Peyer's patch (tissue), 4 donors: ENCODE results near the gene SYT14. TPM values are rescaled to one million over a fixed set of nuclear protein-coding genes. Genes with fewer than 3 reads are reported as not detected.

ENCODE experiments used
- DNase-seq, 3 donors: peaks; one replicate each; pipeline ENCODE4 v3.0.0-alpha.2; 2017 to 2019
- H3K27ac ChIP-seq, 4 donors: fragments of 200-600 bp; sonication (generic); one replicate each; pipeline ENCODE4 v1.5.1; 2016 to 2019
- H3K27me3 ChIP-seq, 2 donors: fragments of 200-600 bp; sonication (generic); one replicate each; pipeline ENCODE4 v1.5.1; 2019
- H3K36me3 ChIP-seq, 3 donors: fragments of 200-600 bp; sonication (generic); one replicate each; pipeline ENCODE4 v1.5.1; 2016 to 2019
- H3K4me1 ChIP-seq, 4 donors: fragments of 200-600 bp; sonication (generic); one replicate each; pipeline ENCODE4 v1.5.1; 2016 to 2019
- H3K4me3 ChIP-seq, 4 donors: fragments of 200-600 bp; sonication (generic); 1 replicate in 3 of 4; 2 replicates in 1 of 4; pipeline ENCODE4 v1.5.1; 2016 to 2019; ENCODE audit warnings: mild to moderate bottlenecking in 1 of 4
- H3K9me3 ChIP-seq, 4 donors: fragments of 200-600 bp; sonication (generic); one replicate each; pipeline ENCODE4 v1.5.1; 2016 to 2019; ENCODE audit warnings: mild to moderate bottlenecking in 1 of 4
- POLR2A ChIP-seq, 2 donors: fragments of 450-650 bp; IDR thresholded peaks; one replicate each; pipeline ENCODE4 v1.5.1; 2017; ENCODE audit warnings: antibody characterized with exemption in 2 of 2, mild to moderate bottlenecking in 2 of 2, moderate library complexity in 2 of 2
- total RNA-seq, 4 donors: library from RNA; depleted of rRNA; stranded (reverse); fragments of >200 nt; gene quantifications; one replicate each; pipeline ENCODE4 v1.1.0, GENCODE V29; 2016
- TF ChIP-seq, protein P1 (sequence below), 6 experiments: fragments of 450-650 bp in 4 of 6; fragments of 200-600 bp in 2 of 6; sonication (generic) in 1 of 6; IDR thresholded peaks; one replicate each; pipeline ENCODE4 v1.5.1; 2017 to 2019; ENCODE audit warnings: antibody characterized with exemption in 6 of 6, mild to moderate bottlenecking in 3 of 6, moderate library complexity in 1 of 6

The SYT14 gene
- total RNA-seq, 4 donors from 2014 or later, result 0.27 to 0.83 TPM; not detected in 2

GRCh38 chr1:210132582-210132981, 194.6 kb downstream of the SYT14 start:
- Histone ChIP-seq H3K9me3 (no peaks in the 10 kb centered on the region), H3K27ac (no peak overlapping the region), H3K36me3 (no peaks in the 10 kb centered on the region), H3K27me3 (no peaks in the 10 kb centered on the region), H3K4me3 (no peak overlapping the region), H3K4me1 (no peaks in the 10 kb centered on the region)
- DNase-seq, result no peak
- no peak for TF ChIP-seq POLR2A (IDR thresholded peaks at IDR 0.05)
- TF ChIP-seq, protein P1, sequence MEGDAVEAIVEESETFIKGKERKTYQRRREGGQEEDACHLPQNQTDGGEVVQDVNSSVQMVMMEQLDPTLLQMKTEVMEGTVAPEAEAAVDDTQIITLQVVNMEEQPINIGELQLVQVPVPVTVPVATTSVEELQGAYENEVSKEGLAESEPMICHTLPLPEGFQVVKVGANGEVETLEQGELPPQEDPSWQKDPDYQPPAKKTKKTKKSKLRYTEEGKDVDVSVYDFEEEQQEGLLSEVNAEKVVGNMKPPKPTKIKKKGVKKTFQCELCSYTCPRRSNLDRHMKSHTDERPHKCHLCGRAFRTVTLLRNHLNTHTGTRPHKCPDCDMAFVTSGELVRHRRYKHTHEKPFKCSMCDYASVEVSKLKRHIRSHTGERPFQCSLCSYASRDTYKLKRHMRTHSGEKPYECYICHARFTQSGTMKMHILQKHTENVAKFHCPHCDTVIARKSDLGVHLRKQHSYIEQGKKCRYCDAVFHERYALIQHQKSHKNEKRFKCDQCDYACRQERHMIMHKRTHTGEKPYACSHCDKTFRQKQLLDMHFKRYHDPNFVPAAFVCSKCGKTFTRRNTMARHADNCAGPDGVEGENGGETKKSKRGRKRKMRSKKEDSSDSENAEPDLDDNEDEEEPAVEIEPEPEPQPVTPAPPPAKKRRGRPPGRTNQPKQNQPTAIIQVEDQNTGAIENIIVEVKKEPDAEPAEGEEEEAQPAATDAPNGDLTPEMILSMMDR (IDR thresholded peaks at IDR 0.05), result no peak

GRCh38 chr1:210143465-210144062, 205.5 kb downstream of the SYT14 start:
- TF ChIP-seq POLR2A (IDR thresholded peaks at IDR 0.05), result no peak
- TF ChIP-seq, protein P1 (IDR thresholded peaks at IDR 0.05), result peak; percentile 12 to 71 (median 58)
- no peaks in the 10 kb centered on the region for H3K4me1 ChIP-seq

GRCh38 chr1:210144736-210145135, 206.7 kb downstream of the SYT14 start:
- H3K27ac ChIP-seq, result no peak overlapping the region
- H3K36me3 ChIP-seq, result no peaks in the 10 kb centered on the region
- TF ChIP-seq, protein P1 (IDR thresholded peaks at IDR 0.05), result no peak
- no peak for TF ChIP-seq POLR2A (IDR thresholded peaks at IDR 0.05)
- no peak for DNase-seq
- no peaks in the 10 kb centered on the region for H3K27me3 ChIP-seq
- H3K9me3 ChIP-seq, result no peaks in the 10 kb centered on the region
- H3K4me3 ChIP-seq, result no peak overlapping the region
- no peaks in the 10 kb centered on the region for H3K4me1 ChIP-seq

More at GRCh38 chr1:210143465-210144062, 205.5 kb downstream of the SYT14 start:
- peak; percentile 48 to 85 (median 66) for DNase-seq
- H3K36me3 ChIP-seq, result no peaks in the 10 kb centered on the region
- H3K27me3 ChIP-seq, result no peaks in the 10 kb centered on the region
- no peak overlapping the region for H3K4me3 ChIP-seq
- H3K9me3 ChIP-seq, result no peaks in the 10 kb centered on the region
- H3K27ac ChIP-seq, result no peak overlapping the region

DNA sequence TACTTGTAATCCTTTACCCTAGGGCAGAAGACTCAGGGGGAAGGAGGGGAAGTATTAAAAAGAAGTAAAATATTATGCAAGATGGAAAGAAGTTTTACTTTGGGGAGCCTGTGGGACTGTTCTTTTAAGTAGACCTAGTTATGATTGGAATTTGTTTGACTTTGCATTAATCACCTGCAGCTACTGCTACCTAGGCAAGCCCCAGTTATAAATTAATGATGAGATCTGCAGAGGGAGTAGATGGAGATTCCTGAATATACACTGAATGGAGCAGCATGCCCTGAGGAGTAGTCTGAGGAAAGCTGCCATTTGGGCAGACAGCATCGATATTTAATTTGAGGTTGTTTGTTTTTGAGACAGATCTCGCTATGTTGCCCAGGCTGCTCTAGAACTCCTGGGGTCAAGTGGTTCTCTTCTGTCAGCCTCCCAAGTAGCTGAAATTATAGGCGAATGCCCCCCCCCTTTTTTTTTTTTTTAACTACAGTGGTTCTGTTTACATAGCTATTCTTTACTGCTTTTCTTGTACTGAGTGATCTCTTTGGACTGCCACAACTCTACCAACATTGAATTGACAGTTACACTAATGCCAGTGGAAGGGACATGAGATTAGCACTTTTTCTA, 213.1 kb downstream of the SYT14 start:
- no peak for TF ChIP-seq POLR2A (IDR thresholded peaks at IDR 0.05)
- TF ChIP-seq, protein P1 (IDR thresholded peaks at IDR 0.05), result no peak
- H3K4me3 ChIP-seq, result no peak overlapping the region
- no peak overlapping the region for H3K27ac ChIP-seq
- no peaks in the 10 kb centered on the region for H3K27me3 ChIP-seq
- DNase-seq, result no peak
- H3K4me1 ChIP-seq, result no peaks in the 10 kb centered on the region
- no peaks in the 10 kb centered on the region for H3K36me3 ChIP-seq
- H3K9me3 ChIP-seq, result no peaks in the 10 kb centered on the region

GRCh38 chr1:210159211-210159610, 221.2 kb downstream of the SYT14 start:
- no peak for DNase-seq
- no peaks in the 10 kb centered on the region for H3K4me1 ChIP-seq
- TF ChIP-seq POLR2A (IDR thresholded peaks at IDR 0.05), result no peak
- TF ChIP-seq, protein P1 (IDR thresholded peaks at IDR 0.05), result no peak
- no peaks in the 10 kb centered on the region for H3K27me3 ChIP-seq
- H3K36me3 ChIP-seq, result no peaks in the 10 kb centered on the region
- no peak overlapping the region for H3K27ac ChIP-seq
- H3K4me3 ChIP-seq, result no peak overlapping the region
- no peaks in the 10 kb centered on the region for H3K9me3 ChIP-seq
